ENCODE data around the gene ELL.

Gene ELL

DNA sequence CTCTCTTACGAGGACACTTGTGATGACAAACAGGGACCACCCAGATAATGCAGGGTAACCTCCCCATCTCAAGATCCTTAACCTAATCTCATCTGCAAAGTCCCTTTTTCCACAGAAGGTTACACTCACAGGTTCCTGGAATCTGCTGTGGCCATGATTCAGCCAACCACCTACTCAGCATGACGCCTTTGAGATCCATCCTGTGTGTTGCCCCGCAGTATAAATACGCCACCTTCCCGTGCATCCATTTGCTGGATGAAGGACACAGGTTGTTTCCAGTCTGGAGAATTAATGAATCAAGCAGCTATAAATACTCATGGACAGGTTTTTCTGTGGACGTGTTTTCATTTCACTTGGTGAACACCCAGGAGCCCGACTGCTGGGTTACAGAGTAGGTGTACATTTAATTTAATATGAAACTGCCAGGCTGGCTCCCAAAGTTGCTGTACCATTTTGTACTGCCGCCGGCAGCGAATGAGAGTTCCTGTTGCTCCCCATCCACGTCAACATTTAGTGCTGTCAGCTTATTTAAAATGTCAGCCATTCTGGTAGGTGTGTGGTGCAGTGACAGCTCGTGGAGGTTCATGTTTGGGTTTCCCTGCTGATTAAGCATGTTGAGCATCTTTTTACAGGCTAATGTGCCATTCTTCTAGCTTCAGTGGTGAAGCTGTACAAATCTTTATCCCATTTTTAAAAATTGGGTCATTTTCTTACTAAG lies 40.2 kb downstream of the ELL start:
- TF ChIP-seq, protein P1, sequence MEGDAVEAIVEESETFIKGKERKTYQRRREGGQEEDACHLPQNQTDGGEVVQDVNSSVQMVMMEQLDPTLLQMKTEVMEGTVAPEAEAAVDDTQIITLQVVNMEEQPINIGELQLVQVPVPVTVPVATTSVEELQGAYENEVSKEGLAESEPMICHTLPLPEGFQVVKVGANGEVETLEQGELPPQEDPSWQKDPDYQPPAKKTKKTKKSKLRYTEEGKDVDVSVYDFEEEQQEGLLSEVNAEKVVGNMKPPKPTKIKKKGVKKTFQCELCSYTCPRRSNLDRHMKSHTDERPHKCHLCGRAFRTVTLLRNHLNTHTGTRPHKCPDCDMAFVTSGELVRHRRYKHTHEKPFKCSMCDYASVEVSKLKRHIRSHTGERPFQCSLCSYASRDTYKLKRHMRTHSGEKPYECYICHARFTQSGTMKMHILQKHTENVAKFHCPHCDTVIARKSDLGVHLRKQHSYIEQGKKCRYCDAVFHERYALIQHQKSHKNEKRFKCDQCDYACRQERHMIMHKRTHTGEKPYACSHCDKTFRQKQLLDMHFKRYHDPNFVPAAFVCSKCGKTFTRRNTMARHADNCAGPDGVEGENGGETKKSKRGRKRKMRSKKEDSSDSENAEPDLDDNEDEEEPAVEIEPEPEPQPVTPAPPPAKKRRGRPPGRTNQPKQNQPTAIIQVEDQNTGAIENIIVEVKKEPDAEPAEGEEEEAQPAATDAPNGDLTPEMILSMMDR (conservative IDR thresholded peaks at IDR 0.05; ENCODE audit: control insufficient read depth, insufficient read depth, low read depth, low read length): no peak
- no peak for DNase-seq (ENCODE audit: low read depth)
- no peak overlapping the region for H3K4me3 ChIP-seq (ENCODE audit: control insufficient read depth, low read depth, low read length)

DNA sequence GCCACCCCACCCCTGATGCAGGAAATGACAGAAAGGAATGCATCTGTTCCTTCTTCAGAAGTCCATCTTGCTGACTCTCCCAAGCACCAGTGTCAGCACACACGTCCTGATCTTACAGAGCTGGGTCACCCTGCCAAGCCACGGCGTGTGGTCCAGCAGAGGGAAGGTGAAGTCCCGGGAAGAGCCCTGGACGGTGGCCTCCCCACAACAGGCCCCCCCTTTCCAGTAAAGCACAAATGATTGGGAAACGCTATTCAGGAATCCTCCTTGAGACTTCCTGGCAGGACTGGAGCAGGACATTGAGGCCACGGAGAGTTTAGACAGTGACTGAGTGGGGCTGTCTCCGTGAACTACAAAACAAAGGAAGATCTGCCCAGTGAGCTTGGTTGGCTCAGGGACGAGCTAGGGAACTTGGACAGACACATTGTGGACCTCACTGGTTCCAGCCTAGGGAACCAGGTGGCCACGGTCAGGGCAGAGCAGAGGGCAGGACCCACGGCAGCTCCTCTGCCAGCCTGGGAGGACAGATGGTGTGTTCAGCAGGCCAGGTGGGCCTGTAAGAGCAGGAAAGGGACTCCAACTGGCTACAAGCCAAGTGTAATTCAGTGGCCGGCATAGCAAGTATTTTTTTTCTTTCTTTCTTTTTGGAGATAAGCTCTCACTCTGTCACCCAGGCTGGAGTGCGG lies 41.7 kb downstream of the ELL start:
- DNase-seq (ENCODE audit: low read depth): peak; percentile 71
- TF ChIP-seq, protein P1 (conservative IDR thresholded peaks at IDR 0.05; ENCODE audit: control insufficient read depth, insufficient read depth, low read depth, low read length): no peak
- H3K4me3 ChIP-seq (ENCODE audit: control insufficient read depth, low read depth, low read length): no peak overlapping the region

DNA sequence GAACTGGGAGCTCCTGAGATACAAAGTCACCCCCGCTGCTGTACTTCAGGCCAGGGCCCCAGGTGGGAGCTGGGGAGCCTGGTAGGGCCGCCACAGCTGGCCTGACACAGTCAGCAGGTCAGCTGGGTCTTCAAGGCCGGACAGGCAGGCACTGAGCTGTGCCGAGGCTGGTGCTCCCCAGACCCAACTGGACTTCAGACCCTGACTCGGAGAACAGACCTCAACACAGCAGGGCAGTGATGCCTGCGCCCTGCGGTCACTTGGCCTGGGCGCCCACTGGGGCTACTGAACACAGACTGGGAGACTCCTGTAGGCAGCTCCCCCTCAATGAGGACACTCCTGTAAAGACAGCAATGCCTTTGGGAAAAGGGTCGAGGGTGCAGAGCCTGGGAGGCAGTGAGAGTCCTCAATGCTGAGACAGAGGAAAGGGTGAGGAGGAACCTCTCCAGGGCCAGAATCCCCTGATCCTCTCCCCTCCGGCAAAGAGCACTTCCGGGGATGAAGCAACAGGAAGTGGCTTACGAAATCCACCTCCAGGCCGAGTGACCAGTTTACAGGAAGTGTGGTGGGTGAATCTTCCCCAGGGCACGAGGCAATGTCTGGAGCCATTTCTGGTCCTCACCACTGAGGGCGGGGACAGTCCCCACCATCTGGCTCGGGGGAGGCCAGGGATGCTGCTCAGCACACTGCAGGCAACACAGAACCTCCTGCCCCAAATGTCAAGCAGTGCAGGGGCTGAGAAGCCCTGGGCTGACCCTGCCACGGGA lies 43.1 kb downstream of the ELL start:
- DNase-seq (ENCODE audit: low read depth): peak; percentile 87
- TF ChIP-seq, protein P1 (conservative IDR thresholded peaks at IDR 0.05; ENCODE audit: control insufficient read depth, insufficient read depth, low read depth, low read length): no peak
- H3K4me3 ChIP-seq (ENCODE audit: control insufficient read depth, low read depth, low read length): no peak overlapping the region

DNA sequence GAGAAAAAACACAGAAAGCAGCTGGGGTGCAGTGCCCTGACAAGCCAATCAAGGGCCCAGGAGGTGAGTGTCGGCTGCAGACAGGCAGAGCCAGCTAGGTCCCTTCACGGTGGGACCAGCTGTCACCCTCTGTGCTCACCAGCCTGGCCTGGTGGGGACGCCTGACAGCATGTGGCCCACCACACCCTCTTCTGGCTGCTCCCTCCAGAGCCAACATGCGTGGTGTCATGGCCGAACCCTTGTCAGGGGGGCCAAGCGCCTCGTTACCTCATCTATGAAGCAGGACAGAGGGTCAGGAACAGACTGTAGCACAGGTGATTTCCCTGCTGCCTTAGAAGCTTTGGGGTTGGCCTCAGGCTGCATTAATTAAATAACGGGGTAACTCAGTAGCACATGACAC lies 43.9 kb downstream of the ELL start:
- no peak overlapping the region for H3K4me3 ChIP-seq (ENCODE audit: control insufficient read depth, low read depth, low read length)
- DNase-seq (ENCODE audit: low read depth): no peak
- TF ChIP-seq, protein P1 (conservative IDR thresholded peaks at IDR 0.05; ENCODE audit: control insufficient read depth, insufficient read depth, low read depth, low read length): no peak

DNA sequence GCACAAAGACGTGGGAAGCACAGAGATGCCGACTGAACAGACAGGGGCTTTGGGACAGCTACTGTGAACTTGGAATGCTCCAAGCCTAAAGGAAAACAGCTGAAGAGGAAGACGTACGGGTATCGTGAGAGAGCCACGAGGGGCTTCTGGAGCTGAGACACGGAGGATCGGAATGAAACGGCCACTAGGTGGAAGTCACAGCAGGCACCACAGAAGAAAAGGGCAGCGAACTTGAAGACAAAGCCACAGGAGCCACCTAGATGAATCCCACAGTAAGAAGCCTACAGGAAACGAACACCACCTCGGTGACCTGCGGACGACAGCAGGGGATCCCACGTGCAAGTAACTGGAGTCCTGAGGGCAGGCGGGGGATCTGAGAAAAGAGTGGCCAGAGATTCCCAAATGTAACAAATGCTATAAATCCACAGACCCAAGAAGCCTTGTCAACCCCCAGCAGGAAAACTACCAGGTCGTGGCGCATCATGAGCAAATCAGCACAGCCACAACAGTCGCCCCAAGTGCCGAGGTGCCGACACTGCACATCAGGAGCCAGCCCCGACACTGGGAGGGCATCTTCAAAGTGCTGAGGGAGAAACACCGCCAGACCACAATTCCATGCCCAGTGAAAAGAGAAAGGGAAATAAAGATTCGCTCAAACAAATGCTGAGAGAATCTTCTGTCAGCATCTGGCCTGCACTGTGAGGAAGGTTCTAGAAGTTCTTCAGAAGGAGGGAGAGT lies 44.7 kb downstream of the ELL start:
- TF ChIP-seq, protein P1 (conservative IDR thresholded peaks at IDR 0.05; ENCODE audit: control insufficient read depth, insufficient read depth, low read depth, low read length): peak; percentile 8
- DNase-seq (ENCODE audit: low read depth): no peak

DNA sequence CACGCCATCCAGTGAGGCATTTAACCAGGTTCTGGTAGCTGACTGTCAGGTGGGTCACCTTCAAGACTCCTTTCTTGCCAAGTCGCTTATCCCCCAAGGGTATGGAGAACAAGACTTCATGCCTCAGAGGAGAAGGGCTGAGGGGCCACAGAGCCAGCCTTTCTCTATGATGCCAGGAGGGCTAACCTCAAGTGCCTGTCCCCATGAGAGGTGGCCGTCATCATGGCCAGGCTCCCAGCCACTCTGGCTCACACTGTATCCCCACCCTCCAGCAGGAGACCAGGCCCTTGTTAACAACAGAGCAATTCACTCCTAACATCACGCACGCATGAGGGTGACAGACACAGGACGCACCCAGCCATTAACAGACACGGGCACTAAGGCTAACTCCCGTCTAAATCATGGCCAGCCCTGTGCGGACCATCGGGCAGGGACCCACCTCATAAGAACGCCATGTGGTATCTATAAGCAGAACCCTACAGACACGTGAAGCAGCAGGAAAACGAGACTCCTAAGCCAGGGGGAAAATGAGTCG lies 45.3 kb downstream of the ELL start:
- no peak for DNase-seq (ENCODE audit: low read depth)
- TF ChIP-seq, protein P1 (conservative IDR thresholded peaks at IDR 0.05; ENCODE audit: control insufficient read depth, insufficient read depth, low read depth, low read length): no peak
- no peak overlapping the region for H3K4me3 ChIP-seq (ENCODE audit: control insufficient read depth, low read depth, low read length)

More for the DNA sequence above, 44.7 kb downstream of the ELL start:
- no peak overlapping the region for H3K4me3 ChIP-seq (ENCODE audit: control insufficient read depth, low read depth, low read length)
